Cardiac fibroblast (primary cell): ENCODE results near the gene ICAM3.

Source experiments
- DNase-seq, 2 donors: peaks; one replicate each; pipeline versions ENCODE4 v3.0.0 to v3.0.0-alpha.2; 2010; ENCODE audit warnings: low read depth in 2 of 2
- H3K4me3 ChIP-seq, 2 donors: replicated peaks in 1 of 2; 1 replicate in 1 of 2; 2 replicates in 1 of 2; pipeline ENCODE4 v1.5.1; 2011; ENCODE audit warnings: low read depth in 2 of 2, low read length in 2 of 2, mild to moderate bottlenecking in 2 of 2, moderate library complexity in 1 of 2
- CTCF ChIP-seq: IDR thresholded peaks from one replicate; pipeline ENCODE4 v1.5.1; 2011; ENCODE audit warnings: low read depth, mild to moderate bottlenecking, low read length, inconsistent platforms

The ICAM3 gene

DNA sequence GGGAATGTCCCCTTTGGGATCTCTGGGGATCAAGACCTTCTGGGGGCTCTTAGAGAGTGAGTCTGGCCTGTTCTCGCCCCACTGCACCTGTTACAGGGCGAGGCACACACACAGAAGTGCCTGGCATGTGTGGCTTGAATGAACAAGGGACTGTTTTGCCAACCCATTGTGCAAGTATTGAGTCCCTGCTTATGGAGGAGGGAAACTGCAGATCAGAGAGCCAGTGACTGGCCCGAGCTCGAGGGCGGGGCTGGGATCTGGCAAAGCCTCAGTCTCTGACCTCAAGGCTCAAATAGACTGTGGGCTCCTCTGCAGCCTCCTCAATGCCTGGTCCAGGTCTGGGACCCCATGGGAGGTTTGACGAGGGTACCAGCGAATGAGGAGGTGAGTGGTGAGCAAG lies 11.6 kb downstream of the ICAM3 start:
- no peak for DNase-seq
- H3K4me3 ChIP-seq, result no peak overlapping the region
- no peak for TF ChIP-seq CTCF

GRCh38 chr19:10325732-10326131 lies 13.7 kb downstream of the ICAM3 start:
- no peak overlapping the region for H3K4me3 ChIP-seq
- no peak for DNase-seq
- TF ChIP-seq CTCF, result no peak

GRCh38 chr19:10321874-10322835 lies 17.3 kb downstream of the ICAM3 start:
- H3K4me3 ChIP-seq, result no peak overlapping the region
- no peak for TF ChIP-seq CTCF
- DNase-seq, result no peak

- TF ChIP-seq CTCF, result no peak
- no peak for DNase-seq
- no peak overlapping the region for H3K4me3 ChIP-seq
Measured at GRCh38 chr19:10321417-10321797, 18.0 kb downstream of the ICAM3 start.

DNA sequence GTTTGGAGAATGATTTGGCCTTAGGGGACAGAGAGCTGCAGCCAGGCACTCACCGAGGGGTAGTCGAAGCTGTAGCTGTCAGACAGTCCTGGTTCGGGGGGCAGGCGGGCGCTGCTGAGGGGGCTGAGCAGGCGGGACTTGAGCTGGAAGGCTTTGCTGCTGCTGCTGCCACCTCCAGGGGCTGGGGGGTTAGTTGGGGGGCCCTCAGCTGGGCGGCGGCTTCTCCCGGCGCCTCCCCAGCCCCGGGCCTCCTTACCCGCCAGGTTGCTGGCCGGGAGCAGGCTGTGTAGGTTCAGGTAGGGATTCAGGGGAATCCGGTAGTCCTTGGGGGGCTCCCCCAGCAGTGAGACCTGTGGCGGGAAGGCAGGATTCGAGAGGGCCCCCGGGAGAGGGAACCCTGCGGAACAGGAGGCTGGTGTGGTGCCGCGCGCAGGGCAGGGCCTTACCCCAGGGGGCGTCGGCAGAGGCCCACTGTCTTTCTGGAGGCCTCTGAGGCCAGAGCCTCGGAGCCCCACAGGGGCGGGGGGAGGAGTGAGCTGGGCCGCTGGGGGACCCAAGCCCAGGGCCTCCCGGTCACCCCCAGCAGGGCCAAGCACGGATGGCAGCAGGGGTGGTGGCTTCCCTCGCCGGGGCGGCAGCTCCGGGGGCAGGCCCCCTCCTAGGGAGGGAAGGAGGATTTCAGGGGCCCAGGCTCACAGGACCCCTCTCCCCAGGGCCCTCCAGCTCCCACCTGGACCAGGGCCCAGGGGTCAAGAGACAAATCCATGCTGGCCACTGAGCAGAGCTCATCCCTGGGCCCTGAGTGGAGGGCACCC lies 18.6 kb downstream of the ICAM3 start:
- no peak for TF ChIP-seq CTCF
- H3K4me3 ChIP-seq, result no peak overlapping the region
- no peak for DNase-seq

GRCh38 chr19:10318807-10319682 lies 20.4 kb downstream of the ICAM3 start:
- TF ChIP-seq CTCF, result no peak

More at GRCh38 chr19:10318807-10319682, 20.4 kb downstream of the ICAM3 start:
- no peak for DNase-seq
- no peak overlapping the region for H3K4me3 ChIP-seq
